ENCODE data around the gene MTG1.
"Not testable (repeated sequence)": the region's sequence is repeated elsewhere in the genome, so short reads cannot be mapped to it uniquely, and the experiment has no call there.

DNA sequence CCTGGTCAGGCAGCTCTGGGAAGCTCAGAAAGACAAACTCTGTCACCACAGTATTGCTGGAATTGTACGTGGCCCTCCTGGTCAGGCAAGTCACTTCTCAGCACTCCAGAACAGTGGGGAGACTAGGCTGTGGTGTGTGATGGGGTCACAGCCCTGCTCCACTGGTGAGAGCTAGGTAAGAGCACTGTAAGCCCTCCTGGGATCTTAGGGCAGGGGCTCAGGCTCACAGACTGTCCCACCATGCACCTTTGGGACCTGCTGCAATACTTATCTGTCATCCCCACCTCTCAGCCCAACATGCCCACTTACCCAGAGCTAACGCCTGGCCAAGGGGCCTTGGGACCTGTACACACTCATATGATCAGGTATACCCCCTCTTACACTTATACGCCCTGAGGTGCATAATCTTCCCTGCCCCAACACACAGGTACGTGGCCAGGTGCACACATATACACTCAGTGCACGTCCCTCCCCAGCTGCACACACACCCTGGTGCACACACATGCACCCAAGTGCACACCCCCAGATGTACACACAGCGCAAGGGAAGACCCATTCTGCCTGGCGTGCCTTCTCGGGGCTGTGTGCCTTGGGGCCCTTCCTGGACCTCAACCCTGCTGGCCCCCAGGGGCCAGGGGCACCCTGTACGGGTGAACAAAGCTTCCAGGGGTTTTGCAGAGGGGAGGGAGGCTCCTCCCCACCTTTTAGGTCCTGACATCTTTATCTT lies 38.1 kb downstream of the MTG1 start:
- TF ChIP-seq, protein P1, sequence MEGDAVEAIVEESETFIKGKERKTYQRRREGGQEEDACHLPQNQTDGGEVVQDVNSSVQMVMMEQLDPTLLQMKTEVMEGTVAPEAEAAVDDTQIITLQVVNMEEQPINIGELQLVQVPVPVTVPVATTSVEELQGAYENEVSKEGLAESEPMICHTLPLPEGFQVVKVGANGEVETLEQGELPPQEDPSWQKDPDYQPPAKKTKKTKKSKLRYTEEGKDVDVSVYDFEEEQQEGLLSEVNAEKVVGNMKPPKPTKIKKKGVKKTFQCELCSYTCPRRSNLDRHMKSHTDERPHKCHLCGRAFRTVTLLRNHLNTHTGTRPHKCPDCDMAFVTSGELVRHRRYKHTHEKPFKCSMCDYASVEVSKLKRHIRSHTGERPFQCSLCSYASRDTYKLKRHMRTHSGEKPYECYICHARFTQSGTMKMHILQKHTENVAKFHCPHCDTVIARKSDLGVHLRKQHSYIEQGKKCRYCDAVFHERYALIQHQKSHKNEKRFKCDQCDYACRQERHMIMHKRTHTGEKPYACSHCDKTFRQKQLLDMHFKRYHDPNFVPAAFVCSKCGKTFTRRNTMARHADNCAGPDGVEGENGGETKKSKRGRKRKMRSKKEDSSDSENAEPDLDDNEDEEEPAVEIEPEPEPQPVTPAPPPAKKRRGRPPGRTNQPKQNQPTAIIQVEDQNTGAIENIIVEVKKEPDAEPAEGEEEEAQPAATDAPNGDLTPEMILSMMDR (optimal IDR thresholded peaks at IDR 0.05 in 1 of 3, IDR thresholded peaks at IDR 0.05 in 1 of 3, conservative IDR thresholded peaks at IDR 0.05 in 1 of 3; ENCODE audit: extremely low read depth in 1 of 3, insufficient read depth in 2 of 3, low read length in 3 of 3): not testable (repeated sequence)
- TF ChIP-seq EZH2 (IDR thresholded peaks at IDR 0.05; ENCODE audit: low read length): not testable (repeated sequence)

Measured in keratinocyte (primary cell).